Measurements from ENCODE around the gene ABAT. TPM values are rescaled to one million over a fixed set of nuclear protein-coding genes. Genes with fewer than 3 reads are reported as not detected.

ABAT gene
- total and polyA plus RNA-seq, 5 donors from 2014 or later: 2.3 to 13.9 (median 3.3) TPM

GRCh38 chr16:8686879-8687278 lies 12.5 kb downstream of the ABAT start:
- peak overlapping the region in 1 of 3 donors; percentile 47 for H3K27ac Mint-ChIP-seq
- no peaks in the 10 kb centered on the region for H3K27me3 Mint-ChIP-seq
- H3K36me3 ChIP-seq (ENCODE audit: control insufficient read depth, insufficient read depth, low read length): peaks cover 3% of the 10 kb centered on the region
- H3K4me1 ChIP-seq (ENCODE audit: control insufficient read depth, insufficient read depth, low read length, poor library complexity, severe bottlenecking): no peaks in the 10 kb centered on the region
- H3K4me3 Mint-ChIP-seq: no peak overlapping the region
- H3K27ac ChIP-seq (ENCODE audit: insufficient read depth, low read length, poor library complexity, severe bottlenecking): no peak overlapping the region
- peaks cover 1 to 11% (median 8%) of the 10 kb centered on the region in 7 donors for H3K9me3 Mint-ChIP-seq
- H3K9me3 ChIP-seq (ENCODE audit: control insufficient read depth in 2 of 2, low read length in 2 of 2): peaks cover 12 to 16% of the 10 kb centered on the region in 2 experiments
- no peak overlapping the region for H3K4me3 ChIP-seq (ENCODE audit: low read depth, low read length)
- peaks cover 0 to 16% (median 0%) of the 10 kb centered on the region in 4 donors for H3K4me1 Mint-ChIP-seq
- H3K36me3 Mint-ChIP-seq: peaks cover 29% of the 10 kb centered on the region
- no peak for DNase-seq
- H3K27me3 ChIP-seq (ENCODE audit: control insufficient read depth, insufficient read depth, low read length): no peaks in the 10 kb centered on the region
- no peak for ATAC-seq (ENCODE audit: low read depth in 2 of 2)

- Histone ChIP-seq H3K36me3 (ENCODE audit: control insufficient read depth, insufficient read depth, low read length) (peaks cover 3% of the 10 kb centered on the region), H3K27ac (ENCODE audit: insufficient read depth, low read length, poor library complexity, severe bottlenecking) (no peak overlapping the region), H3K27me3 (ENCODE audit: control insufficient read depth, insufficient read depth, low read length) (no peaks in the 10 kb centered on the region), H3K4me1 (ENCODE audit: control insufficient read depth, insufficient read depth, low read length, poor library complexity, severe bottlenecking) (no peaks in the 10 kb centered on the region), H3K9me3 (ENCODE audit: control insufficient read depth in 2 of 2, low read length in 2 of 2) (peaks cover 12 to 16% of the 10 kb centered on the region in 2 experiments), H3K4me3 (ENCODE audit: low read depth, low read length) (no peak overlapping the region)
- no peak overlapping the region for H3K27ac Mint-ChIP-seq
- H3K4me1 Mint-ChIP-seq: peaks cover 0 to 17% (median 0%) of the 10 kb centered on the region in 4 donors
- no peak overlapping the region for H3K4me3 Mint-ChIP-seq
- DNase-seq (no peak), ATAC-seq (ENCODE audit: low read depth in 2 of 2) (no peak)
- no peaks in the 10 kb centered on the region for H3K27me3 Mint-ChIP-seq
- H3K36me3 Mint-ChIP-seq: peaks cover 21% of the 10 kb centered on the region
- peaks cover 1 to 11% (median 8%) of the 10 kb centered on the region in 7 donors for H3K9me3 Mint-ChIP-seq
Measured at GRCh38 chr16:8689686-8690085, 15.3 kb downstream of the ABAT start.

GRCh38 chr16:8691728-8692127 lies 17.3 kb downstream of the ABAT start:
- Histone ChIP-seq H3K4me1 (ENCODE audit: control insufficient read depth, insufficient read depth, low read length, poor library complexity, severe bottlenecking) (no peaks in the 10 kb centered on the region), H3K4me3 (ENCODE audit: low read depth, low read length) (no peak overlapping the region), H3K27me3 (ENCODE audit: control insufficient read depth, insufficient read depth, low read length) (no peaks in the 10 kb centered on the region), H3K36me3 (ENCODE audit: control insufficient read depth, insufficient read depth, low read length) (peaks cover 3% of the 10 kb centered on the region), H3K9me3 (ENCODE audit: control insufficient read depth in 2 of 2, low read length in 2 of 2) (peaks cover 12 to 16% of the 10 kb centered on the region in 2 experiments), H3K27ac (ENCODE audit: insufficient read depth, low read length, poor library complexity, severe bottlenecking) (no peak overlapping the region)
- H3K36me3 Mint-ChIP-seq: peaks cover 17% of the 10 kb centered on the region
- H3K27ac Mint-ChIP-seq: peak overlapping the region in 1 of 3 donors; percentile 52
- H3K4me1 Mint-ChIP-seq: peaks cover 0 to 4% (median 0%) of the 10 kb centered on the region in 4 donors
- H3K9me3 Mint-ChIP-seq: peaks cover 1 to 11% (median 8%) of the 10 kb centered on the region in 7 donors
- no peak for ATAC-seq (ENCODE audit: low read depth in 2 of 2)
- DNase-seq: no peak
- H3K27me3 Mint-ChIP-seq: no peaks in the 10 kb centered on the region
- no peak overlapping the region for H3K4me3 Mint-ChIP-seq

DNA sequence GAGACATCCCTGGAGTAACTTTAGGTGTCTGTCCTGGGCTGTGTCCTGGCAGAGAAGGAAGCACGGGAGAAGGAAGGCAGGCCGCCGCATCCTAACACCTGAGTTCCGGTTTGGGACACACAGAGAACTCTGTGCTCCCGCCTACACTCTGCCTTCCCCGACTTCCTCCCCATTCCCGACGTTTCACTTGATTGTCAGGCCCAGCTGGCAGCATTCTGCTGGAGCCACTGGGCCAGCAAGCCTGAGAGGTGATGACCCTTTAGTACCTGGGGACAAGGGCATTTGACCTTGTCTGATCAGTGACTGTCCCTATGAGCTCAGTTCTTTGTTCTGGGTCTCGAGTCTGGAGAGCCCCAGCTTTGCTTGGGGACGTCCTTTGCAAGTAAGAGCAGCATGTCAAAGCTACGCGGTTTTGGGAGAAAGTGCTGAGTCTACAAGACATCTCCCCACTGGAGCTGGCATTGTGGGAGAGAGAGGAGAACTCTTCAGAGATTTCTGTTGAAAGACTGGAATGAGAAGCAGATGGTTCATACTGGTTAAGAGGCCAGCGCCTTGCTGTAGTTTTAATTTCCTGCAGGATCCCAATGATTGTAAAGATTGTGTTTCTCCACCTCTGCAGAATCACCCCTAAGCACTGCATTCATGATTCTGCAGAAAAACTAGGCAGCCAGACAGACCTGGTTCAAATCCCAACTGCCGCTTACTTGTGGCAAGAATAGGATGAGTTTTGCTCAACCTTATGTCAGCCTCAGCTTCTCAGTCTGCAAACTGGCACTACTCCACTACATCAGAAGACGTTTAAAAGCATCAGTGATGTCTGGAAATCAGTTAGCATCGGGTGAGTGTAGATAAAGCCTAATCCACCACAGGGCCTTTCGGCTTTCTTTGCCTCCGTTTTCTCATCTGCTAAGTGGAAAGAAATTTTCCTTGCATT lies 20.6 kb downstream of the ABAT start:
- no peak overlapping the region for H3K27ac ChIP-seq (ENCODE audit: insufficient read depth, low read length, poor library complexity, severe bottlenecking)
- H3K36me3 Mint-ChIP-seq: peaks cover 21% of the 10 kb centered on the region
- ATAC-seq (ENCODE audit: low read depth in 2 of 2): no peak
- no peaks in the 10 kb centered on the region for H3K27me3 Mint-ChIP-seq
- no peak for DNase-seq
- peaks cover under 1 to 5% of the 10 kb centered on the region in 2 experiments for H3K9me3 ChIP-seq (ENCODE audit: control insufficient read depth in 2 of 2, low read length in 2 of 2)
- H3K4me3 Mint-ChIP-seq: no peak overlapping the region
- H3K27me3 ChIP-seq (ENCODE audit: control insufficient read depth, insufficient read depth, low read length): no peaks in the 10 kb centered on the region
- no peaks in the 10 kb centered on the region for H3K4me1 ChIP-seq (ENCODE audit: control insufficient read depth, insufficient read depth, low read length, poor library complexity, severe bottlenecking)
- peaks cover 0 to 9% (median 0%) of the 10 kb centered on the region in 7 donors for H3K9me3 Mint-ChIP-seq
- no peak overlapping the region for H3K4me3 ChIP-seq (ENCODE audit: low read depth, low read length)
- H3K36me3 ChIP-seq (ENCODE audit: control insufficient read depth, insufficient read depth, low read length): peaks cover 2% of the 10 kb centered on the region
- peak overlapping the region in 1 of 3 donors; percentile 20 for H3K27ac Mint-ChIP-seq
- peaks cover 0 to 4% (median 2%) of the 10 kb centered on the region in 4 donors for H3K4me1 Mint-ChIP-seq

DNA sequence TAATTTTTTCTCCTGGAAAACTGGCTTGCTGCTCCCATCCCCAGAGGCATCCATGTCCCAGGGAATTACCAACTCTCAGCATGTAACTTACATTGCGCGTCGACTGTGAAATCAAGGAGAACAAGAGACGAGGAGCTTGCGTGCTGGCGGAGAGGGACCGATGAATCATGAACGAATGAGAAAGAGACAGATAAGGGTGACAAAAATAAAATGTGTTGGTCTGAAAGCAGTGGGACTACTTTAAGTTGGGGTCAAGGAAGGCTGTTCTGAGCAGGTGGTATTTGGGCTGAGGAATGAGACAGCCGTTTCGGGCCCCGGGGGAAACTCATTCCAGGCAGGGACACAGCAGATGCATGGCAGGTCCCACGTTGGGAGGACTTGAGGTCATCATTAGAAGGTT lies 22.5 kb downstream of the ABAT start:
- peaks cover 0 to 4% (median under 1%) of the 10 kb centered on the region in 4 donors for H3K4me1 Mint-ChIP-seq
- Histone ChIP-seq H3K4me1 (ENCODE audit: control insufficient read depth, insufficient read depth, low read length, poor library complexity, severe bottlenecking) (no peaks in the 10 kb centered on the region), H3K4me3 (ENCODE audit: low read depth, low read length) (no peak overlapping the region), H3K27me3 (ENCODE audit: control insufficient read depth, insufficient read depth, low read length) (no peaks in the 10 kb centered on the region), H3K9me3 (ENCODE audit: control insufficient read depth in 2 of 2, low read length in 2 of 2) (no peaks in the 10 kb centered on the region), H3K36me3 (ENCODE audit: control insufficient read depth, insufficient read depth, low read length) (no peaks in the 10 kb centered on the region), H3K27ac (ENCODE audit: insufficient read depth, low read length, poor library complexity, severe bottlenecking) (no peak overlapping the region)
- DNase-seq: no peak
- no peak for ATAC-seq (ENCODE audit: low read depth in 2 of 2)
- peaks cover 21% of the 10 kb centered on the region for H3K36me3 Mint-ChIP-seq
- no peaks in the 10 kb centered on the region for H3K9me3 Mint-ChIP-seq
- H3K27me3 Mint-ChIP-seq: no peaks in the 10 kb centered on the region
- peak overlapping the region in 2 of 3 donors; percentile 67 to 71 for H3K27ac Mint-ChIP-seq
- no peak overlapping the region for H3K4me3 Mint-ChIP-seq

- H3K27me3 Mint-ChIP-seq: no peaks in the 10 kb centered on the region
- ATAC-seq (ENCODE audit: low read depth in 2 of 2) (no peak), DNase-seq (no peak)
- no peak overlapping the region for H3K27ac Mint-ChIP-seq
- peaks cover 0 to 4% (median under 1%) of the 10 kb centered on the region in 4 donors for H3K4me1 Mint-ChIP-seq
- H3K27ac ChIP-seq (ENCODE audit: insufficient read depth, low read length, poor library complexity, severe bottlenecking): no peak overlapping the region
- H3K9me3 ChIP-seq (ENCODE audit: control insufficient read depth in 2 of 2, low read length in 2 of 2): no peaks in the 10 kb centered on the region
- H3K36me3 ChIP-seq (ENCODE audit: control insufficient read depth, insufficient read depth, low read length): no peaks in the 10 kb centered on the region
- no peaks in the 10 kb centered on the region for H3K27me3 ChIP-seq (ENCODE audit: control insufficient read depth, insufficient read depth, low read length)
- no peaks in the 10 kb centered on the region for H3K4me1 ChIP-seq (ENCODE audit: control insufficient read depth, insufficient read depth, low read length, poor library complexity, severe bottlenecking)
- no peak overlapping the region for H3K4me3 ChIP-seq (ENCODE audit: low read depth, low read length)
- peaks cover 24% of the 10 kb centered on the region for H3K36me3 Mint-ChIP-seq
- H3K9me3 Mint-ChIP-seq: no peaks in the 10 kb centered on the region
- no peak overlapping the region for H3K4me3 Mint-ChIP-seq
Measured at GRCh38 chr16:8697965-8698364, 23.5 kb downstream of the ABAT start.

GRCh38 chr16:8703693-8704092 lies 29.3 kb downstream of the ABAT start:
- Histone ChIP-seq H3K27me3 (ENCODE audit: control insufficient read depth, insufficient read depth, low read length) (no peaks in the 10 kb centered on the region), H3K4me3 (ENCODE audit: low read depth, low read length) (no peak overlapping the region), H3K36me3 (ENCODE audit: control insufficient read depth, insufficient read depth, low read length) (no peaks in the 10 kb centered on the region), H3K4me1 (ENCODE audit: control insufficient read depth, insufficient read depth, low read length, poor library complexity, severe bottlenecking) (no peaks in the 10 kb centered on the region), H3K27ac (ENCODE audit: insufficient read depth, low read length, poor library complexity, severe bottlenecking) (no peak overlapping the region), H3K9me3 (ENCODE audit: control insufficient read depth in 2 of 2, low read length in 2 of 2) (no peaks in the 10 kb centered on the region)
- Mint-ChIP-seq H3K27ac (no peak overlapping the region), H3K27me3 (no peaks in the 10 kb centered on the region), H3K9me3 (no peaks in the 10 kb centered on the region), H3K4me3 (peak overlapping the region in 1 of 4 donors; percentile 90), H3K36me3 (peaks cover 26% of the 10 kb centered on the region), H3K4me1 (peaks cover 0 to 14% (median 2%) of the 10 kb centered on the region in 4 donors)
- ATAC-seq (ENCODE audit: low read depth in 2 of 2): no peak
- no peak for DNase-seq
